ENCODE data around the gene SYNE4.

DNA sequence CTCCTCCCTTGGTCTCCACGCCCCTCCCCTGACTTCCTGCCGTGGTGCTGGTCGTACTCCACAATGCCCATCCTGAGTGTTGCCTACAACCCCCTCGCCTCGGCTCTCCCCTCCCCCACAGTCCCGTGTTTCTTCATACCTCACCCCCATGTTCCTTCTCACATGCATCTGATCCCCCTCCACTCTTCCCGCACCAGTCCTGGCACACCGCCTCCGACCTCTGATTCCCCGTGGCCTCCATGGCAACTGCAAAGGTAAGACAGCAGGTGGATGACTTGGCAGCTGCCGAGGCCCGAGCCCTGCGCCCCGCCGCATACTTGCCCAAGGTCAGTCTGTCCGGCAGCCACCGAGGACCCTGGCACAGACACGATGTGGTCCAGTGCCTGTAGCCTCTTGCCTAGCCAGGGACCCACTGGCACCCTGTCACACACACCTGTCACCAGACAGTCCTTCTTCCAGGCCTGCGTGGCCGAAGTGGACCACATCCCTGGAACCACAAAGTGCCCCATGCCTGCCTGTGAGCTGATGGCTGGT, 29.7 kb downstream of the SYNE4 start:
- TF ChIP-seq, protein P1, sequence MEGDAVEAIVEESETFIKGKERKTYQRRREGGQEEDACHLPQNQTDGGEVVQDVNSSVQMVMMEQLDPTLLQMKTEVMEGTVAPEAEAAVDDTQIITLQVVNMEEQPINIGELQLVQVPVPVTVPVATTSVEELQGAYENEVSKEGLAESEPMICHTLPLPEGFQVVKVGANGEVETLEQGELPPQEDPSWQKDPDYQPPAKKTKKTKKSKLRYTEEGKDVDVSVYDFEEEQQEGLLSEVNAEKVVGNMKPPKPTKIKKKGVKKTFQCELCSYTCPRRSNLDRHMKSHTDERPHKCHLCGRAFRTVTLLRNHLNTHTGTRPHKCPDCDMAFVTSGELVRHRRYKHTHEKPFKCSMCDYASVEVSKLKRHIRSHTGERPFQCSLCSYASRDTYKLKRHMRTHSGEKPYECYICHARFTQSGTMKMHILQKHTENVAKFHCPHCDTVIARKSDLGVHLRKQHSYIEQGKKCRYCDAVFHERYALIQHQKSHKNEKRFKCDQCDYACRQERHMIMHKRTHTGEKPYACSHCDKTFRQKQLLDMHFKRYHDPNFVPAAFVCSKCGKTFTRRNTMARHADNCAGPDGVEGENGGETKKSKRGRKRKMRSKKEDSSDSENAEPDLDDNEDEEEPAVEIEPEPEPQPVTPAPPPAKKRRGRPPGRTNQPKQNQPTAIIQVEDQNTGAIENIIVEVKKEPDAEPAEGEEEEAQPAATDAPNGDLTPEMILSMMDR (IDR thresholded peaks at IDR 0.05), result no peak
- TF ChIP-seq POLR2AphosphoS5 (IDR thresholded peaks at IDR 0.05), result no peak

Data from prostate gland (tissue), 2 donors.